A673 (cell line): ENCODE data around the gene GRIK4. TPM values are rescaled to one million over a fixed set of nuclear protein-coding genes. Genes with fewer than 3 reads are reported as not detected.
"Not testable (repeated sequence)": the region's sequence is repeated elsewhere in the genome, so short reads cannot be mapped to it uniquely, and the experiment has no call there.

ENCODE experiments used
- BruUV-seq: library from RNA; stranded (reverse); fragments of 400-500 nt; replicated peaks from 2 replicates; lab custom pipeline; 2021; lab: Mats Ljungman, UMichigan
- CTCF ChIA-PET: fragments of 300-600 bp; sonication (Branson Sonifier 250); formaldehyde crosslinking; loops from one replicate; lab custom pipeline; 2022; ENCODE audit warnings: antibody characterized with exemption; lab: Charles Lee
- POLR2A ChIA-PET: fragments of 300-600 bp; sonication (Branson Sonifier 250); formaldehyde crosslinking; loops from one replicate; lab custom pipeline; 2022; ENCODE audit warnings: antibody characterized with exemption; ENCODE audit not compliant: low non-redundant PET; lab: Charles Lee
- DNase-seq: peaks from one replicate; pipeline ENCODE4 v3.0.0-alpha.2; 2015; ENCODE audit warnings: low spot score
- H3K27ac ChIP-seq: fragments of 200-600 bp; sonication (generic); 2 replicates; pipeline ENCODE4 v1.5.1; 2016; ENCODE audit warnings: mixed run types, low read depth, mild to moderate bottlenecking, mixed read lengths, antibody characterized with exemption, low read length; ENCODE audit not compliant: poor library complexity, severe bottlenecking
- H3K27me3 ChIP-seq: fragments of 200-600 bp; sonication (generic); replicated peaks from 2 replicates; pipeline ENCODE4 v1.6.1; 2017; ENCODE audit warnings: mixed run types, low read depth, mild to moderate bottlenecking, mixed read lengths, antibody characterized with exemption, low read length; ENCODE audit not compliant: insufficient read depth, poor library complexity
- H3K36me3 ChIP-seq: fragments of 200-600 bp; sonication (generic); 2 replicates; pipeline ENCODE4 v1.6.1; 2016; ENCODE audit warnings: mixed run types, mild to moderate bottlenecking, mixed read lengths, antibody characterized with exemption, low read length; ENCODE audit not compliant: insufficient read depth, poor library complexity, severe bottlenecking
- H3K4me1 ChIP-seq: fragments of 200-600 bp; sonication (generic); 2 replicates; pipeline ENCODE4 v1.6.1; 2017; ENCODE audit warnings: mixed run types, mild to moderate bottlenecking, mixed read lengths, antibody characterized with exemption, low read length; ENCODE audit not compliant: insufficient read depth, poor library complexity, severe bottlenecking
- H3K4me3 ChIP-seq: fragments of 200-600 bp; sonication (generic); 2 replicates; pipeline ENCODE4 v1.5.1; 2016; ENCODE audit warnings: low read depth, mixed run types, mild to moderate bottlenecking, mixed read lengths, low read length; ENCODE audit not compliant: poor library complexity, severe bottlenecking
- H3K9me3 ChIP-seq: fragments of 200-600 bp; sonication (generic); 2 replicates; pipeline ENCODE4 v1.6.1; 2016; ENCODE audit warnings: mixed run types, low read depth, mild to moderate bottlenecking, mixed read lengths, antibody characterized with exemption, low read length; ENCODE audit not compliant: poor library complexity, severe bottlenecking
- CTCF ChIP-seq: fragments of 300-800, 200-600 bp; sonication (generic); conservative IDR thresholded peaks from 2 replicates; pipeline ENCODE4 v1.5.1; 2017; ENCODE audit warnings: low read depth, mild to moderate bottlenecking, antibody characterized with exemption, low read length, moderate library complexity, mixed read lengths
- EZH2 ChIP-seq: fragments of 200-600 bp; sonication (generic); IDR thresholded peaks from 2 replicates; pipeline ENCODE4 v1.6.1; 2017; ENCODE audit warnings: borderline replicate concordance, low read depth, mild to moderate bottlenecking, mixed read lengths, antibody characterized with exemption, low read length; ENCODE audit not compliant: poor library complexity, severe bottlenecking
- intact Hi-C: fragments of 100-400 bp; cut with micrococcal nuclease; formaldehyde crosslinking; loops from one replicate; pipeline ENCODE4 v1.10.0; 2022; ENCODE audit not compliant: unreplicated experiment
- total RNA-seq: library from RNA; stranded (reverse); gene quantifications from 2 replicates; pipeline ENCODE4 v1.2.3, GENCODE V29; 2021

GRIK4 gene
- total RNA-seq, 1 experiment from 2014 or later = not detected

GRCh38 chr11:120615391-120615790 is 103.8 kb downstream of the GRIK4 start:
- no peak for TF ChIP-seq EZH2
- TF ChIP-seq CTCF = no peak
- DNase-seq = no peak
- Histone ChIP-seq H3K4me3 (no peak overlapping the region), H3K4me1 (no peaks in the 10 kb centered on the region), H3K27me3 (no peaks in the 10 kb centered on the region), H3K36me3 (no peaks in the 10 kb centered on the region), H3K9me3 (peaks cover 6% of the 10 kb centered on the region), H3K27ac (no peak overlapping the region)
- intact Hi-C loops = no loop called here
- CTCF ChIA-PET = no interaction called here
- BruUV-seq = no TSS peak
- POLR2A ChIA-PET = no interaction called here

DNA sequence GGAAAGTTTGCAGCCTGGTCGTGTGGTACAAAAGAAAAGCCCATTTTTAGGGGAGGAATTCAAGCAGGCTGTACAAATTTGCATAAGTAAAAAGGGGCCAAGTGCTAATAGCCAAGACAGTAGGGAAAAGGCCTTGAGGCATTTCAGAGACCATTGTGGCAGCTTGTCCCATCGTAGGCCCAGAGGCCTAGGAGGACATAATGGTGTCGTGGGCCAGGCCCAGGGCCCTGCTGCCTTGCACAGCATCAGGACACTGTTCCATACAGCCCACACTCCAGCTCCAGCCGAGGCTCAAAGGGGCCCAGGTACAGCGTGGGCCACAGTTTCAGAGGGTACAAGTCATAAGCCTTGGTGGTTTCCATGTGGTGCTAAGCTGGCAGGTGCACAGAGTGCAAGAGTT is 106.9 kb downstream of the GRIK4 start:
- ChIA-PET CTCF (no interaction called here), POLR2A (no interaction called here)
- intact Hi-C loops = no loop called here
- no TSS peak for BruUV-seq
- Histone ChIP-seq H3K27ac (no peak overlapping the region), H3K9me3 (peaks cover 6% of the 10 kb centered on the region), H3K4me3 (no peak overlapping the region), H3K36me3 (no peaks in the 10 kb centered on the region), H3K4me1 (no peaks in the 10 kb centered on the region), H3K27me3 (no peaks in the 10 kb centered on the region)
- no peak for TF ChIP-seq EZH2
- TF ChIP-seq CTCF = no peak
- DNase-seq = no peak

DNA sequence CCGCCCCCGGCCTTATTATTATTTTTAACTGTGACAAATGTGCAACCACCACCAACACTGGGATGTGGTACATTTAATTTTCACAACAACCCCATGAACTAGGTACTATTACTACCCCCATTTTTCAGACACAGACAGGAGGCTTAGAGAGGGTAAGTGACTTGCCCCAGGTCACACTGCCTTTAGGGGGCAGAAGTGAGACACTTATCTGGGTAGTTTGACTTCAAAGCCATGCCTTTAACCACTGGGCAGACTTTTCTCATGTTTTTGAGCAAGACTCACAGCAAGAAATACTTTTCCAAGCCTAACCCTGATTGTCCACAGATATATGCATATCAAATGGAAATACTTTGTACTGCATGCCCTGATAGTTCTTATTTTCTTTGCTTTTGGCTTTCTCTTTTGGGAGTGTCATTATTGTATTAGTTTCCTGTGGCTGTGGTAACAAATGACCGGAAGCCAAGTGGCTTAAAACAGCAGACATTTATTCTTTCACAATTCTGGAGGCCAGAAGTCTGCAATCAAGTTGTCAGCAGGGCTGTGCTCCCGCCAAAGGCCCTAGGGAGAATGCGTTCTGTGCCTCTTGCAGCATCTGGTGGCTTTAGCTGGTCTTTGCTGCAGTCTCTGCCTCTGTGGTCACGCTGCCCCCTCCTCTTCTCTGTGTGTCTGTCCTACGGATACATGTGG is 110.8 kb downstream of the GRIK4 start:
- intact Hi-C loops = no loop called here
- Histone ChIP-seq H3K9me3 (peaks cover 6% of the 10 kb centered on the region), H3K4me3 (no peak overlapping the region), H3K36me3 (no peaks in the 10 kb centered on the region), H3K27ac (no peak overlapping the region), H3K4me1 (no peaks in the 10 kb centered on the region), H3K27me3 (peaks cover 6% of the 10 kb centered on the region)
- CTCF ChIA-PET = no interaction called here
- no peak for DNase-seq
- POLR2A ChIA-PET = interaction anchor here (0.6 kb wide), 1 partner anchor 104 kb away, joined by 3 read pairs; no protein-coding TSS in a partner anchor
- no TSS peak for BruUV-seq
- no peak for TF ChIP-seq EZH2
- TF ChIP-seq CTCF = peak; percentile 43; the same call in 1 of the 2 replicates

- intact Hi-C loops, H3K9me3 ChIP-seq, H3K4me1 ChIP-seq, CTCF ChIA-PET, DNase-seq, H3K36me3 ChIP-seq, H3K27ac ChIP-seq, BruUV-seq, H3K27me3 ChIP-seq, POLR2A ChIA-PET, H3K4me3 ChIP-seq: not testable (repeated sequence)
Observed at GRCh38 chr11:120624992-120625391, 113.4 kb downstream of the GRIK4 start.
